Measurements from ENCODE around the gene CALML3. TPM values are rescaled to one million over a fixed set of nuclear protein-coding genes. Genes with fewer than 3 reads are reported as not detected.

CALML3 gene
- total and polyA plus RNA-seq, 8 donors = 0.46 to 64.6 TPM; not detected in 6

- no peaks in the 10 kb centered on the region for H3K9me3 ChIP-seq
- no peaks in the 10 kb centered on the region for H3K27me3 ChIP-seq
- 75 to 88% (median 81%) methylated on average over 5 of the region's 5 CpGs for WGBS, 5 donors
- intact Hi-C loops (cut with DNase I; ENCODE audit: low total_unique reads) = no loop called here
- no peak for TF ChIP-seq POLR2AphosphoS5 (IDR thresholded peaks at IDR 0.05)
- no peak for TF ChIP-seq EP300 (IDR thresholded peaks at IDR 0.05)
- no peak for TF ChIP-seq POLR2A (IDR thresholded peaks at IDR 0.05)
- TF ChIP-seq CTCF (IDR thresholded peaks at IDR 0.05) = no peak
- DNase-seq = no peak
- no peak overlapping the region for H3K27ac ChIP-seq
- no peak overlapping the region for H3K4me3 ChIP-seq
- peaks cover 18 to 31% (median 28%) of the 10 kb centered on the region in 4 donors for H3K4me1 ChIP-seq
- no peaks in the 10 kb centered on the region for H3K36me3 ChIP-seq
These were observed 23.9 kb upstream of the CALML3 start for GRCh38 chr10:5500910-5501309.

- intact Hi-C loops (cut with DNase I; ENCODE audit: low total_unique reads) = no loop called here
- no peaks in the 10 kb centered on the region for H3K27me3 ChIP-seq
- TF ChIP-seq EP300 (IDR thresholded peaks at IDR 0.05) (no peak), POLR2AphosphoS5 (IDR thresholded peaks at IDR 0.05) (no peak), POLR2A (IDR thresholded peaks at IDR 0.05) (no peak), CTCF (IDR thresholded peaks at IDR 0.05) (no peak)
- no peaks in the 10 kb centered on the region for H3K36me3 ChIP-seq
- H3K27ac ChIP-seq = peak overlapping the region in 2 of 5 donors; percentile 18 to 71
- peaks cover 24 to 42% (median 34%) of the 10 kb centered on the region in 4 donors for H3K4me1 ChIP-seq
- no peaks in the 10 kb centered on the region for H3K9me3 ChIP-seq
- 68 to 81% (median 71%) methylated on average over 12 of the region's 12 CpGs for WGBS, 5 donors
- DNase-seq = no peak
- H3K4me3 ChIP-seq = no peak overlapping the region
These were observed 22.7 kb upstream of the CALML3 start for GRCh38 chr10:5502061-5502521.

GRCh38 chr10:5502571-5503476 is 21.9 kb upstream of the CALML3 start:
- WGBS, 5 donors = 68 to 82% (median 74%) methylated on average over 11 to 14 of the region's 14 CpGs
- H3K4me1 ChIP-seq = peaks cover 24 to 46% (median 34%) of the 10 kb centered on the region in 4 donors
- no peak overlapping the region for H3K4me3 ChIP-seq
- intact Hi-C loops (cut with DNase I; ENCODE audit: low total_unique reads) = no loop called here
- H3K27ac ChIP-seq = peak overlapping the region in 3 of 5 donors; percentile 51 to 71 (median 51)
- TF ChIP-seq POLR2AphosphoS5 (IDR thresholded peaks at IDR 0.05) (no peak), POLR2A (IDR thresholded peaks at IDR 0.05) (no peak), CTCF (IDR thresholded peaks at IDR 0.05) (no peak), EP300 (IDR thresholded peaks at IDR 0.05) (no peak)
- H3K9me3 ChIP-seq = no peaks in the 10 kb centered on the region
- no peaks in the 10 kb centered on the region for H3K36me3 ChIP-seq
- H3K27me3 ChIP-seq = no peaks in the 10 kb centered on the region
- no peak for DNase-seq

GRCh38 chr10:5503477-5503835 is 21.3 kb upstream of the CALML3 start:
- DNase-seq = peak; percentile 87 to 92
- peaks cover 24 to 46% (median 34%) of the 10 kb centered on the region in 4 donors for H3K4me1 ChIP-seq
- H3K9me3 ChIP-seq = no peaks in the 10 kb centered on the region

More at GRCh38 chr10:5503477-5503835, 21.3 kb upstream of the CALML3 start:
- WGBS, 5 donors = 35 to 54% (median 46%) methylated on average over 3 of the region's 3 CpGs
- no peaks in the 10 kb centered on the region for H3K36me3 ChIP-seq
- intact Hi-C loops (cut with DNase I; ENCODE audit: low total_unique reads) = no loop called here
- no peaks in the 10 kb centered on the region for H3K27me3 ChIP-seq
- TF ChIP-seq CTCF (IDR thresholded peaks at IDR 0.05) (no peak), POLR2A (IDR thresholded peaks at IDR 0.05) (no peak), POLR2AphosphoS5 (IDR thresholded peaks at IDR 0.05) (peak in 2 of 3 donors; percentile 67 to 75), EP300 (IDR thresholded peaks at IDR 0.05) (no peak)
- H3K4me3 ChIP-seq = no peak overlapping the region
- peak overlapping the region in 4 of 5 donors; percentile 3 to 51 (median 24) for H3K27ac ChIP-seq

All from stomach (tissue), 9 donors.